Duodenal mucosa (tissue), 2 donors: ENCODE results near the gene KIT.

Experiments used
- H3K27ac ChIP-seq: one replicate; pipeline ENCODE4 v1.7.0; 2013; ENCODE audit warnings: low read depth, low read length
- H3K27me3 ChIP-seq, 2 donors: one replicate each; pipeline ENCODE4 v1.7.0; 2013; ENCODE audit warnings: low read length in 2 of 2, control low read depth in 1 of 2; ENCODE audit not compliant: insufficient read depth in 2 of 2, control insufficient read depth in 1 of 2
- H3K36me3 ChIP-seq, 2 donors: one replicate each; pipeline ENCODE4 v1.7.0; 2013; ENCODE audit warnings: low read length in 2 of 2, control low read depth in 1 of 2; ENCODE audit not compliant: insufficient read depth in 2 of 2, control insufficient read depth in 1 of 2
- H3K4me1 ChIP-seq, 2 donors: one replicate each; pipeline ENCODE4 v1.7.0; 2013; ENCODE audit warnings: low read length in 2 of 2, control low read depth in 1 of 2; ENCODE audit not compliant: insufficient read depth in 2 of 2, control insufficient read depth in 1 of 2
- H3K4me3 ChIP-seq, 2 donors: one replicate each; pipeline ENCODE4 v1.7.0; 2013; ENCODE audit warnings: low read length in 2 of 2, low read depth in 1 of 2
- H3K9ac ChIP-seq, 2 donors: one replicate each; pipeline ENCODE4 v1.7.0; 2013; ENCODE audit warnings: low read length in 2 of 2, low read depth in 1 of 2
- H3K9me3 ChIP-seq, 2 donors: one replicate each; pipeline ENCODE4 v1.7.0; 2013; ENCODE audit warnings: low read length in 2 of 2, control low read depth in 1 of 2; ENCODE audit not compliant: control insufficient read depth in 1 of 2

Gene KIT

DNA sequence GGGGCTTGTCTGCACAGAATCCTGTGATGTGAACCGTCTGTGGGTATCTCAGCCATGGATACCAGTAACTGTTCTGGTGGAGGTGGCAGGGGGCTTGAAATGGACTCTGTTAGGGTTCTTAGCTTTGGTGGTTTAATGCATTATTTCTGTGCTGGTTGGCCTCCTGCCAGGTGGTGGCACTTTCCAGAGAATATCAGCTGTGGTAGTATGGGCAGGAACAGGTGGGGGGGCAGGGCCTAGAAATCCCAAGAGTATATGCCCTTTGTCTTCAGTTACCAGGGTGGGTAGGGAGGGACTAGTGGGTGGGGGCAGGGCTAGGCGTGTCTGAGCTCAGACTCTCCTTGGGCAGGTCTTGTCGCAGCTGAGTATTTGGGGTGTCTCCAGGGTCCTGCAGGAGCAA is 106.7 kb downstream of the KIT start:
- H3K27ac ChIP-seq, result no peak overlapping the region
- no peaks in the 10 kb centered on the region for H3K36me3 ChIP-seq
- no peaks in the 10 kb centered on the region for H3K9me3 ChIP-seq
- H3K27me3 ChIP-seq, result no peaks in the 10 kb centered on the region
- H3K9ac ChIP-seq, result no peak overlapping the region
- H3K4me3 ChIP-seq, result no peak overlapping the region
- H3K4me1 ChIP-seq, result no peaks in the 10 kb centered on the region

DNA sequence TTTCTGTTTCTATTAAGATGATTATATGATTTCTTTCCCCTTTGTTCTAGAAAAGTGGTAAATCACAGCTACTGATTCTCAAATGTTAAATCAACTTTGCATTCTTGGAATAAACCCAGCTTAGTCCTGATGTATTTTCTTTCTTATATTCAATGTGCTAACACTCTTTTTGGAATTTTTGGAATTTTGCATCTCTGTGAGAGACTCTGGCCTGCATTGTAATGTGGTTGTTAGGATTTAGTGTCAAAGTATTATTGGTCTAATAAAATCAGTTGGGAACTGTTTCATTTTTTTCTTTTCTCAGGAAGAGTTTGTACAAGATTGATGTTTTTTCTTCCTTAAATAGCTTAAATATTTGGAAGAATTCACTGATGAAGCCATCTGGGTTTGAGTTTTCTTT is 109.6 kb downstream of the KIT start:
- H3K4me3 ChIP-seq, result no peak overlapping the region

DNA sequence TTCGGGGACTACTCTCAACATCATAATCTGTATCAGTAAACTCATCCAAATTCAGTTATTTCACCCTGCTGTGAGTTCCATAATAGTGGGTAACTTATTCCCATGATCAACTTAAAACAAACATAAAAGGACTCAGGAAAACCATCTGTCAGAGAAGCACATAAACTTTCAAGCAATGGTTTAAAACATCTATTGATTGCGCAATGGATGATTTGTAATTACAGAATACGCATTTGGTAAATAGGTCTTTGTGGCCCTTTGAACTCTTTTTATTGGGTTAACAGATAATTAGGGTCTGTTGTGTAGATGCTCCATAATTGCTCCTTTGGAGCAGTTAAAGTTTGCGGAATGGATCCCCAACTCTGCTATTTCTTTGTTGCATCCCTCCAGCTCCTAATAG is 115.3 kb downstream of the KIT start:
- no peak overlapping the region for H3K27ac ChIP-seq
- no peak overlapping the region for H3K4me3 ChIP-seq
- no peaks in the 10 kb centered on the region for H3K4me1 ChIP-seq
- H3K36me3 ChIP-seq, result no peaks in the 10 kb centered on the region
- no peaks in the 10 kb centered on the region for H3K9me3 ChIP-seq
- no peaks in the 10 kb centered on the region for H3K27me3 ChIP-seq
- H3K9ac ChIP-seq, result no peak overlapping the region

More for the DNA sequence above, 109.6 kb downstream of the KIT start:
- no peak overlapping the region for H3K27ac ChIP-seq
- no peaks in the 10 kb centered on the region for H3K27me3 ChIP-seq
- no peak overlapping the region for H3K9ac ChIP-seq
- H3K36me3 ChIP-seq, result no peaks in the 10 kb centered on the region
- H3K9me3 ChIP-seq, result no peaks in the 10 kb centered on the region
- H3K4me1 ChIP-seq, result no peaks in the 10 kb centered on the region

DNA sequence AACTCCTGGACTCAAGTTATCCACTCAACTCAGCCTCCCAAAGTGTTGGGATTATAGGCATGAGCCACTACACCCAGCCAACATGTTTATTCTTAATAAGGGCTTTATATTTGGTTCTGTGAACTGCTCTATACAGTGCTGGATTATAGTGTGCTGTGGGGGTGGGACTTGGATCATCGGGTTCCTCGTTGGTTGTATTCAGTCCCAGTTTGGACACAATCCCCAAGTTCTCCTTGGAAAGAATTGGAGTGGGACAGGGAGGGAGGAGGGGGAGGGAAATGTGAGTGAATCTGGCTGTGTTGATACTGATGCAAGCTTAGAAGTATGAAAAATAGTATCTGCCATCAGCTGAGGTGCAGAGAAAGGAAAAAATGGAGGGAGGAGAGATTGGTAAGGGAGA is 121.3 kb downstream of the KIT start:
- no peaks in the 10 kb centered on the region for H3K27me3 ChIP-seq
- H3K9me3 ChIP-seq, result no peaks in the 10 kb centered on the region
- H3K36me3 ChIP-seq, result no peaks in the 10 kb centered on the region
- H3K9ac ChIP-seq, result no peak overlapping the region
- no peaks in the 10 kb centered on the region for H3K4me1 ChIP-seq
- no peak overlapping the region for H3K27ac ChIP-seq
- H3K4me3 ChIP-seq, result no peak overlapping the region

DNA sequence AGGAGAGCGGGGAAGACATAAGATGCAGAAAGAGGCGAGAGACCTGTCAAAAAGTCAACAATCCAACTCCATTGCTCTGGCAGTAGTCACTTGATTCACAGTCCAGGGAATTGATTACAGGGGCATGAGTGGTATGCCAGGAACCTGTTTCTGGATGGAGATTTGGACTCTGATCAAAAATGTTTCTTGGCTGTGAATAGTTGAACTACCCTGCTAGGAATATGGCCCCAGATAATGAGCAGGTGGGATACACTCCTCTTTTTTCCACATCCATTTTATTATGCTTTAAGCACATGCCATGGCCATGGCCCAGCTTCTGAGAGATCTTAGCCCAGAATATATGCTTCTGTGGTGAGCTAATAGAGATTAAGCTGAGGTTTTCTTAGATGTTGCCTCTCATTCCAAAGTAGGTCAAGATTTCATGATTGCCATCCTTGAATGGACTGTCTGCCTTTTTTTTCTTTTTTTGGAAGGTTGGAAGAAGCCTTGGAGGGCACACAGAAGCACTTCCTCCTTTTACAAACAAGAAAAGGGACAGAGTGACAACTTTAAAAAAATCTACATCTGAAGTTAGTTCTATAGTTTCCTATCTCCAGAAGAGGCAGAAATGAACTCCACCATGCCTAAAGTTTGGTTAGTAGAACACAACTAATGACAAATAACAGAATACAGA is 121.9 kb downstream of the KIT start:
- H3K9me3 ChIP-seq, result no peaks in the 10 kb centered on the region
- peaks cover 0 to under 1% of the 10 kb centered on the region in 2 donors for H3K4me1 ChIP-seq
- no peak overlapping the region for H3K27ac ChIP-seq
- no peaks in the 10 kb centered on the region for H3K36me3 ChIP-seq
- H3K9ac ChIP-seq, result no peak overlapping the region
- H3K4me3 ChIP-seq, result no peak overlapping the region
- H3K27me3 ChIP-seq, result no peaks in the 10 kb centered on the region

DNA sequence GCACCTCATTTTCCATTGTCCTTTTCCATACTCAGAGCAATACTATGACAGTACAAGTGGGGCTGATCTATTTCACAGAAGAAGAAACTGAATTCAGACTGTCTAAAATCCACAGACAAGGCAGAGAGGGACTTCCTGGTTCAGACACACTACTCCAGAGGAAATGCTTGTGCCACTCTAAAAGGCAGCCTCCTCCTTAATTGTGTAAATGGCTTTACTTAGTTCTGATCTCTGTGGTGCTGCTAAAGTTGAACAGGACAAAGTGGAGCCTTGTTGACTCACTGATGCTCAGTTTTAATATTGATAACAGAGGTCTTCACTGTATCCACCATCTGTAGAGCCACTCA is 122.4 kb downstream of the KIT start:
- peaks cover 0 to 3% of the 10 kb centered on the region in 2 donors for H3K4me1 ChIP-seq
- no peak overlapping the region for H3K27ac ChIP-seq
- H3K9me3 ChIP-seq, result no peaks in the 10 kb centered on the region
- no peaks in the 10 kb centered on the region for H3K27me3 ChIP-seq
- H3K4me3 ChIP-seq, result no peak overlapping the region
- no peak overlapping the region for H3K9ac ChIP-seq
- no peaks in the 10 kb centered on the region for H3K36me3 ChIP-seq

DNA sequence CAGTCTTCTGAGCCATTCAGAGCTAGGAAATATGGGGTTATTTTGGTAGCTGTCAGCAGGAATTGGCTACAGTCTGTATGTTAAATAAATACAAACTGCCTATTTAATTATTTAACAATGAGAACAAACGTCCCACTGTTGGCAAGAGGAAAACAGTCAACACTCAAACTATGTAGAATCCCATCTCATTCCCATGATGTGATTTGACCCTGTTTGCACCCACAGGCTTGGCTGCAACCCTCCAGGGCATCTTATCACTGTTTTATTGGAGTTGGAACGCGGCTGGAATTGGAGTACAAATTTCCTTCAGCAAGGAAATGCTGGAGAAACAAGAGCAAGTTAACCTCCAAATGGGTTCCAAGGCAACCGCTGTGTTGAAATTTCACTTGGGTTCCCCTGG is 124.0 kb downstream of the KIT start:
- peaks cover 0 to 3% of the 10 kb centered on the region in 2 donors for H3K4me1 ChIP-seq
- no peaks in the 10 kb centered on the region for H3K27me3 ChIP-seq
- no peaks in the 10 kb centered on the region for H3K9me3 ChIP-seq
- no peak overlapping the region for H3K4me3 ChIP-seq
- no peak overlapping the region for H3K9ac ChIP-seq
- H3K27ac ChIP-seq, result no peak overlapping the region
- no peaks in the 10 kb centered on the region for H3K36me3 ChIP-seq

DNA sequence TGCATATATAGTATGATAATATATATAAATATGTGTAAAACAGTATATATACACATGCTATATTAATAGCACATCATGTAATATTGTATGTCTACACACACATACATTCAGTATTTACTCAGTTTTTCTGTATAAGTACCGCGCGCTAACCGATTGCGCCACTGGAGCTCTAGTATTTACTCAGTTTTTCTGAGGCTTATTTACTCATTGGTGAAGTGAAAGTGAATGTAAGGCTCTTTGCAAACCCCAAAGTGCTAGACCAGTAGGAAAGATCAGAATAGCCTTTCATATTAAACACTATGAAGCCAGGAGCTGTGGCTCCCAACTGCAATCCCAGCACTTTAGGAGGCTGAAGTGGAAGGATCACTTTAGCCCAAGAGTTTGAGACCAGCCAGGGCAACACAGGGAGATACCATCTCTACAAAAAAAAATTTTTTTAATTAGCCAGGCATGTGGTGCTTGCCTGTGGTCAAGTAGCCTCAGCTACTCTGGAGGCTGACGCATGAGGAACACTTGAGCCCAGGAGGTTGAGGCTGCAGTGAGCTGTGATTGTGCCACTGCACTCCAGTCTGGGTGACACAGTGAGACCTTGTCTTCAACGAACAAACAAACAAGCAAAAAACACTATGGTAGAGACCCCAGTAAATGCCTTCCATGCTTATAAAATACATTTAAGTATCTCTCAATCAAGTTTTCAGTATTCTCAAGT is 125.8 kb downstream of the KIT start:
- peak overlapping the region; percentile 39 for H3K27ac ChIP-seq
- no peaks in the 10 kb centered on the region for H3K27me3 ChIP-seq
- peaks cover 0 to 3% of the 10 kb centered on the region in 2 donors for H3K4me1 ChIP-seq
- H3K9me3 ChIP-seq, result no peaks in the 10 kb centered on the region
- H3K9ac ChIP-seq, result no peak overlapping the region
- no peak overlapping the region for H3K4me3 ChIP-seq
- no peaks in the 10 kb centered on the region for H3K36me3 ChIP-seq

DNA sequence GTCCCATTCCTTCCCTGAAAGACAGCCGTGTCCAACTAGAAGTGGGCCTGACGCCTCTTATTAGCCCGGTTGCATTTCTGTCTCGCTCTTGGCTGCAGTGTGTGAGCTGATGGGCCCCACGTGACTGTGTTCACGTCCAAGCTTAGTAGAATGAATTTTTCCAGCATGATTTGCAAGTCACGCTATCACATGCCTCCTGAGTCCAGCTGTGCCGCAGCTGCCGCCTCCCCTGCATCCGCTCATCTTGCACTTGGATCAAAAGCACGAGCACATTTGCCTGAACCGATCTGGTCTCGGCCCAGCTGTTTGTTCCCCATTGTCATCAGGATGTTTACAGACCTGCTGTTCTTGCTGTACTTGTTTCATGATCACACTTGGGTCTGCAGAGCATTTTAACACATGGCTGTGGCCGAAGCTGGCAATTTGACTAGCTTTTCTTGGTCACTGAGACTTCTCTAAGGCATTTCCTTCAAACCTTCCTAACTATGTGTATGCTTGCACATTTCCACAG is 126.5 kb downstream of the KIT start:
- Histone ChIP-seq H3K9ac (no peak overlapping the region), H3K4me3 (no peak overlapping the region), H3K27ac (no peak overlapping the region), H3K4me1 (peaks cover 0 to 3% of the 10 kb centered on the region in 2 donors), H3K27me3 (no peaks in the 10 kb centered on the region), H3K36me3 (no peaks in the 10 kb centered on the region), H3K9me3 (no peaks in the 10 kb centered on the region)
